Measurements from ENCODE around the gene ZFHX3.

DNA sequence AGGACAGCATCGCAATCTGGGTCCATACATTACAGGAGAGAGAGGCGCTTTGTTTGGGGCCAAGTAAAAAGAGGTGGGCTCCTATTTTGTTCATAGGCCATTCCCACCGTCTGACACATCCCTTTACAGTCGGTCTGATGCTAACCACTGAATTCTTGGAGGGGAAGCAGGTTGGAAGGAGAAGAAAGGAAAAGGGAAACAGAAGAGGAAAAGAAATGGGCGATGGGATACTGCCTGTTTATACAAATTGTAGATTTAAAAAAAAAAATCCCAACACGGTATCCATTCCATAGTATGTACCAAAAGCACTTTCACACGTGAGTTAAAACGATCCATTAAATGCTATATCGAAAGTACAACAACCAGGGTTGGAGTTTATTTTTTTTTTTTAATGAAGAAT, 4.0 kb upstream of the ZFHX3 start:
- TF ChIP-seq, protein P1, sequence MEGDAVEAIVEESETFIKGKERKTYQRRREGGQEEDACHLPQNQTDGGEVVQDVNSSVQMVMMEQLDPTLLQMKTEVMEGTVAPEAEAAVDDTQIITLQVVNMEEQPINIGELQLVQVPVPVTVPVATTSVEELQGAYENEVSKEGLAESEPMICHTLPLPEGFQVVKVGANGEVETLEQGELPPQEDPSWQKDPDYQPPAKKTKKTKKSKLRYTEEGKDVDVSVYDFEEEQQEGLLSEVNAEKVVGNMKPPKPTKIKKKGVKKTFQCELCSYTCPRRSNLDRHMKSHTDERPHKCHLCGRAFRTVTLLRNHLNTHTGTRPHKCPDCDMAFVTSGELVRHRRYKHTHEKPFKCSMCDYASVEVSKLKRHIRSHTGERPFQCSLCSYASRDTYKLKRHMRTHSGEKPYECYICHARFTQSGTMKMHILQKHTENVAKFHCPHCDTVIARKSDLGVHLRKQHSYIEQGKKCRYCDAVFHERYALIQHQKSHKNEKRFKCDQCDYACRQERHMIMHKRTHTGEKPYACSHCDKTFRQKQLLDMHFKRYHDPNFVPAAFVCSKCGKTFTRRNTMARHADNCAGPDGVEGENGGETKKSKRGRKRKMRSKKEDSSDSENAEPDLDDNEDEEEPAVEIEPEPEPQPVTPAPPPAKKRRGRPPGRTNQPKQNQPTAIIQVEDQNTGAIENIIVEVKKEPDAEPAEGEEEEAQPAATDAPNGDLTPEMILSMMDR (IDR thresholded peaks at IDR 0.05), result no peak
- no peak for TF ChIP-seq POLR2A (IDR thresholded peaks at IDR 0.05)

Measured in uterus (tissue), 2 donors.